GM21381 (cell line): ENCODE results near the gene MINPP1.
"Not testable (repeated sequence)": the region's sequence is repeated elsewhere in the genome, so short reads cannot be mapped to it uniquely, and the experiment has no call there.

Source experiments
- ATAC-seq: cut with Tn5 transposase; IDR thresholded peaks from one replicate; pipeline ENCODE4 v1.9.1; 2021; ENCODE audit warnings: mild to moderate bottlenecking, moderate library complexity; ENCODE audit not compliant: unreplicated experiment

MINPP1 gene

GRCh38 chr10:87504640-87505365, at the start of gene MINPP1:
Gene MINPP1 (plus strand): TSS chr10:87504893. CDS start chr10:87504916, 23 bp downstream.
- ATAC-seq, result peak; percentile 88

DNA sequence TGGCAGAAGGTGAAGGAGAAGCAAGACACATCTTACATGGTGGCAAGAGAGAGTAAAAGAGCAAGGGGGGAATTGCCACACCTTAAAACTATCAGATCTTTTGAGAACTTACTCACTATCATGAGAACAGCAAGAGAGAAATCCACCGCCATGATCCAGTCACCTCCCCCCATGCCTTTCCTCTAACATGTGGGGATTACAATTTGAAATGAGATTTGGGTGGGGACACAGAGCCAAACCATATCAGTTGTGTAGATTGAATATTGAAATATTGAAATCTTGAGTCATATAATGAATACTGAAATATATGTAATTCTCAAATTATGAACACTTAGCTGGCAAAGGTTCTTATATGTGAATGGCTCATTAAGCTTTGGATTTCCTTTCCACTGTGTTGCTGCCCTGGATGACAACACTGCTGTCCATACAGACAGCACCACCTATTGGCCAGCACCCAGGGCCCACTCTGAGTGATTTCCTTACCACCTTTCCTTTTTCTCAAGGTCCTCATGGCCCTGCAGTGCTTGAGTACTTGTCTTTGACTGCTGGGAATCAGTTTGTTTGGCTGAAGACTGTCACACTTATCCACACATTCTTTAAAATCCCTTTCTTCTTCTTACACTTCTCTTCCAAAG, 48.0 kb upstream of the MINPP1 start:
- ATAC-seq, result not testable (repeated sequence)

- ATAC-seq, result not testable (repeated sequence)
Observed at GRCh38 chr10:87461751-87462150, 42.9 kb upstream of the MINPP1 start.

GRCh38 chr10:87466849-87467248, 37.8 kb upstream of the MINPP1 start:
- ATAC-seq, result not testable (repeated sequence)

- not testable (repeated sequence) for ATAC-seq
Observed at GRCh38 chr10:87488733-87489132, 16.0 kb upstream of the MINPP1 start.

- not testable (repeated sequence) for ATAC-seq
Observed at GRCh38 chr10:87490285-87490684, 14.4 kb upstream of the MINPP1 start.

DNA sequence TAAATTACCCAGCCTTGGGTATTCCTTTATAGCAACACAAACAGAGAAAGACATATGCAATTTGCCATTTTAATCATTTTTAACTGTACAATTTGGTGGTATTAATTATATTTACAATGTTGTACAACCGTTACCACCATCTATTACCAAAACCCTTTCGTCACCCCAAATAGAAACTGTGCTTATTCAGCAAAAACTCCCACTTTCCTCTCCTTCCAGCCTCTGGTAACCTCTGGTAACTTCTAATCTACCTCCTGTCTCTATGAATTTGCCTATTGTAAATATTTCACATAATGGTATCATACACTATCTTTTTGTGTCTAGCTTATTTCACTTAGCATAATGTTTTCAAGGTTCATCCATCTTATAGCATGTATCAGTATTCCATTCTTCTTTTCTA, 12.2 kb upstream of the MINPP1 start:
- ATAC-seq, result not testable (repeated sequence)

GRCh38 chr10:87495446-87495845, 9.2 kb upstream of the MINPP1 start:
- not testable (repeated sequence) for ATAC-seq

- not testable (repeated sequence) for ATAC-seq
Observed at GRCh38 chr10:87497386-87497785, 7.3 kb upstream of the MINPP1 start.

DNA sequence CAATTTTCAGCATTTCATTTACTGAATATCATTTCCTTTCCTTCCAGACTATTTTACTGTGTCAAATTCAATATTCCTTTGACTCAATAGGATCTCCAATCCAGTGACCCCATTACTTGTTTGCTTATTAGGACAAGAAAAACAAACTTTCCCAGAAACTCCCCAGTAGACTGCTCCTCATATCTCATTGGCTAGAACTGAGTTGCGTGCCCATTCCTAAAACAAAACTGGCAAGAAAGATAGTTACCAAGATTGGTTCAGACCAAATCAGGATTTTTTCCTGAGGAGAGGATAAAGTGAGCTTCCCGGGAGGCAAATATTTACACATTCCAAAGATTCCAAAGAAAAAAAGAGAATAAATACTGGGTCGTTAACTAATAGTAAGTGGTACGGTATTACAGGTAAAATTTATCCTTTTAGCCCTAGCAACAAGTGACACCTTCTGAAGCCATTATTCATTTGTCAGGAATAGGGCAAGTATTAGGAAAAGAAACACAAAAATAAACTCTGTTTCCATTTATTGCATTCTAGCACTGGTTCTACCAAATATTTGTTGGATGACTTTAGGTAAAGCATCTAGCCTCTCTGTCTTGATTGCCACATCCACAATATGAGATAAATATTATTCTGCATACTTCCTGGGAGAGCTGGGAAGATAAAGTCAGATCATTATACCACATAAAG, 6.4 kb upstream of the MINPP1 start:
- not testable (repeated sequence) for ATAC-seq

DNA sequence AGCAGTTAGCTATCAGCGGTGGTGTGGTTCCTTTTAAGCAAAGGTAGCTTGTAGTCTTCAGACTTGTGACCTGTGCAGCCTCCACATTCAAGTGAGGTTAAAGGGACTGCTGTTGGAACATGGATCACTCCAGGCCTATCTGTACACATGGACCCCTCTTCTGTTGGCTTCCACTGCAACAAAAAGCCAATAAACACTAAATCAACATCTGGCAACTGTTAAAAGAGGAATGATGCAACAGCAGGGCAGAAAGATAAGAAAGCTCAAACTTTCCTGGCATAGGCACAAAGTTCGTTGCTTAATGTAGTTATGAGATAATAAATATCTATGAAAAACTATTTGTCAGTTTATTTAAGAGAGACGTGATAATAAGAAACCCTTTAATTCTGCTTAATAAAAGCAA, 4.0 kb upstream of the MINPP1 start:
- ATAC-seq, result no peak

- no peak for ATAC-seq
Observed at GRCh38 chr10:87503401-87503800, 1.3 kb upstream of the MINPP1 start.

DNA sequence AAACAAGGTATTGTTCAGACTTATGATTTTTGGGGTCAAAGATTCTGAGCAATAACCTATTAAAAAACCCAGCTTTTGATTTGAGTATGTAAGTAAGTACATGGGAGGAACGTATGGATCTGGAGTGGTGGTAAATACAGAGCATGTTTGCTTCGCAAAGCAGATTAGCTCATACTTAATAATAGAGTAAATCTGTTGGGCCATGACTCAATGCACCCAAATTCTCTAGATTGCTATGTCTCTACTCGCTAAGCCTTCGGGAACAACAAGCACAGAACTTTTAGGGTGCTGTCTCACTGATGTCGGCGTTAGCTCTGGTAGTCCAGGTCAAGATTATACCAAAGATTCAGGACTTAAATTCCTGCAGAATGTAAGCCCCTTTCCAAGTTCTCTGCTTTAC, 807 bp upstream of the MINPP1 start:
- no peak for ATAC-seq

GRCh38 chr10:87504307-87504639, 420 bp upstream of the MINPP1 start:
- ATAC-seq, result no peak

DNA sequence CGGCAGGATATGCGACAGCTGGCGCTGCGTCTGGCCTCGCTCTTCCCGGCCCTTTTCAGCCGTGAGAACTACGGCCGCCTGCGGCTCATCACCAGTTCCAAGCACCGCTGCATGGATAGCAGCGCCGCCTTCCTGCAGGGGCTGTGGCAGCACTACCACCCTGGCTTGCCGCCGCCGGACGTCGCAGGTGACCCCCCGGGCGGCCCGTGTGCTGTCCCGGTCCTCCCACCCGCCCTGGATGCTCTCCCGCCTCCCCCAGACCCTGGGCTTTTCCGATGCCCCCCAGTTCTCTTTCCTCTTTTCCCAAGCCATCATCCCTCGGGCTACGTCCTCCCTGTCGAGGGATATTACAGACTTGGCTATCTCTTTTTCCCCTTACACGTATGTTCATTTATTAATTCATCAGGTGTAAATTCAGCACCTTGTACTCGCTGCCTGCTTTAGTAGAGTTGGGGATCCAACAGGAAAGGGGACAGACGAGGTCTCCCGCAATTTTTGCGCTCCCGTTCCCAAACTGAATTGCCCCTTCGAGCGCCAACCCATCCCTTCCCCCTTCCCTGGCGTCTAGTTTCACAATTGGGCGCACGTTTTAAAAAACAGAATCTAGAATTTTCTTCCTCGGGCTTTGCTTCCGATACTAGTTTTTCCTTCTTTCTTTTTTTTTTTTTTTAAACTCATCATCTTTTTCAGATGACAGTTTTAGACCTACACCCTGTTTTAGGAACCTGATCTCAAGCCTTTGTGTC, 846 bp downstream of the MINPP1 start:
- peak; percentile 57 for ATAC-seq

GRCh38 chr10:87506956-87507355, 2.3 kb downstream of the MINPP1 start:
- no peak for ATAC-seq

- no peak for ATAC-seq
Observed at GRCh38 chr10:87507879-87508483, 3.3 kb downstream of the MINPP1 start.

- ATAC-seq, result no peak
Observed at GRCh38 chr10:87508837-87509236, 4.1 kb downstream of the MINPP1 start.

GRCh38 chr10:87510025-87510424, 5.3 kb downstream of the MINPP1 start:
- no peak for ATAC-seq

DNA sequence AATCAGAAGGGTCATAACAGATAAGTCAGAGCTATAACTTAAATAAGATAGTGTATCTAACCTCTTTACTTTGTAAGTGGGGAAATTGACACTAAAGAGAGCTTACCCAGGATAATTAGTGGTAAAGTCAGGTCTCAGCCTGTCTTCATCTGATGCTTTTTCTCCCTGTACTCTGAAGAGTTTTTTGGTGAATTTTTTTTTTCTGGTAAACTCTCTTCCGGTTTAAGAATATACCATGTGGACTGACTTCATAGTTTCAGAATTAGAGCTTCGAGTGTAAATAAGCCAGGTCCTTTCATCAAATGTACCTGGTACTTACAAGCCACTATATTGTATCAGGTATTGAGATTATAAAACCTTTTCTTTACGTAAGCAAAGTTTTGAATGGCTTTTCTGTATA, 6.8 kb downstream of the MINPP1 start:
- no peak for ATAC-seq

DNA sequence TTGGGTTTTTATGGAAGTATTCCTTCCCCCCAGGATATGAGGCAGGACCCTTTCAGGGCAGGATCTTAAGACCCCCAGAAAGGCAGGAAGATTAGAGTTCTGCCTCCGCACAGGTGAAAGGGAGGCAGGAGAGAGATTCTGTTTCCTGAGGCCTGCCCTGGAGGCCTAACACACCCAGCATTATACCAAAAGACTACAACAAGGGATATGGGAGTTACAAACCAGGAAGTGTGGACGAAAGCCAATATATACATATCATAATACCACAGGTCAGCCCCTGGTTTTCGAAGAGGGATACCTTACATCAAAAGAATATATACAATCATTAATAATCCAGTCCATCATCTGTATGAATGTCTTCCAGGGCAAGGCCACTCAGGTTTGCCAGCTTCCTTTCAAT, 14.2 kb downstream of the MINPP1 start:
- no peak for ATAC-seq
